Vagina (tissue), 2 donors: ENCODE data around the gene SIGLEC14.

ENCODE experiments used
- CTCF ChIP-seq, 3 experiments: fragments of 450-650 bp in 2 of 3; fragments of 200-600 bp in 1 of 3; sonication (generic) in 1 of 3; IDR thresholded peaks; one replicate each; pipeline ENCODE4 v1.5.1; 2017 to 2019; ENCODE audit warnings: antibody characterized with exemption in 3 of 3, mild to moderate bottlenecking in 2 of 3, moderate library complexity in 2 of 3
- POLR2A ChIP-seq, 2 donors: fragments of 450-650 bp; IDR thresholded peaks; one replicate each; pipeline ENCODE4 v1.6.1; 2017; ENCODE audit warnings: antibody characterized with exemption in 2 of 2, mild to moderate bottlenecking in 2 of 2, moderate library complexity in 2 of 2

GRCh38 chr19:51668216-51668615 lies 21.6 kb upstream of the SIGLEC14 start:
- TF ChIP-seq CTCF (IDR thresholded peaks at IDR 0.05), result no peak
- TF ChIP-seq POLR2A (IDR thresholded peaks at IDR 0.05), result no peak
